K562 (cell line): ENCODE measurements around the gene APCDD1L.

Experiments
- ETS2 ChIP-seq: IDR thresholded peaks from 2 replicates; pipeline ENCODE4 v1.6.1; 2016; ENCODE audit warnings: borderline replicate concordance, missing genetic modification characterization, mild to moderate bottlenecking, moderate library complexity, missing compliant biosample characterization; ENCODE audit not compliant: poor library complexity, severe bottlenecking
- SREBF2 ChIP-seq: sonication (generic); formaldehyde crosslinking; IDR thresholded peaks from 2 replicates; pipeline ENCODE4 v1.4.0; 2020; ENCODE audit warnings: mild to moderate bottlenecking, missing genetic modification reagents
- TF ChIP-seq, protein P1 (sequence below): sonication (generic); formaldehyde crosslinking; IDR thresholded peaks from 2 replicates; pipeline ENCODE4 v1.8.0; 2022; ENCODE audit warnings: missing genetic modification reagents, mild to moderate bottlenecking, borderline replicate concordance

DNA sequence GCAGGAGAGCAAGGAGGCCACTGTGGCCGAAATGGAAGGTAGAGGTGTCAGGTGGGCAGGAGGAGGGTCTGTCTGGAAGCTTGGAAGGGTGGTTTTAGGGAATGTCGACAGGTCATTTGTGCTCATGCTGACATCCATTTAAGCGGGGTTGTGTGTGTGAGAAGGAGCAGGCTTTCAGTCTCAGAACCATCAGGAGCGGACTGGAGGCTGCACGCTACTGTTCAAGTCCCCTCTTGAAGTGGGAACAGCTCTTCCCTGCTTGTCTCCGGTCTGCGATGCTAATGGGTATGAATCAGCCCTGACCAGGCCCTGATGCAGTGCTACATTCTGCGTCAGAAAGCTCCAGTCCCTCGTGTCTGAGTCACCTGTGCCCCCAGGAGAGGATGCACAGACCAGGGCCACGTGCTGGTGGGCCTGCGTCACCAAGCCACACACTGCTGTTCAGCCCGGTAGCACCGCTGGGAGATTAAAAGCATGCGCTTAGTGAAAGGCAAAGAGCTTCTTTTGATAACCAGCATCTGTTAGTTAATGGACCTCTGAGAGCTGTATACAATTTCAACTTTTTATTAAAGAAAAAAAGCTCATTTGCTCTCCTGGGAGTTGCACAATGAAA, 58.0 kb downstream of the APCDD1L start:
- TF ChIP-seq SREBF2 (no peak), ETS2 (tag) (no peak)
- TF ChIP-seq, protein P1, sequence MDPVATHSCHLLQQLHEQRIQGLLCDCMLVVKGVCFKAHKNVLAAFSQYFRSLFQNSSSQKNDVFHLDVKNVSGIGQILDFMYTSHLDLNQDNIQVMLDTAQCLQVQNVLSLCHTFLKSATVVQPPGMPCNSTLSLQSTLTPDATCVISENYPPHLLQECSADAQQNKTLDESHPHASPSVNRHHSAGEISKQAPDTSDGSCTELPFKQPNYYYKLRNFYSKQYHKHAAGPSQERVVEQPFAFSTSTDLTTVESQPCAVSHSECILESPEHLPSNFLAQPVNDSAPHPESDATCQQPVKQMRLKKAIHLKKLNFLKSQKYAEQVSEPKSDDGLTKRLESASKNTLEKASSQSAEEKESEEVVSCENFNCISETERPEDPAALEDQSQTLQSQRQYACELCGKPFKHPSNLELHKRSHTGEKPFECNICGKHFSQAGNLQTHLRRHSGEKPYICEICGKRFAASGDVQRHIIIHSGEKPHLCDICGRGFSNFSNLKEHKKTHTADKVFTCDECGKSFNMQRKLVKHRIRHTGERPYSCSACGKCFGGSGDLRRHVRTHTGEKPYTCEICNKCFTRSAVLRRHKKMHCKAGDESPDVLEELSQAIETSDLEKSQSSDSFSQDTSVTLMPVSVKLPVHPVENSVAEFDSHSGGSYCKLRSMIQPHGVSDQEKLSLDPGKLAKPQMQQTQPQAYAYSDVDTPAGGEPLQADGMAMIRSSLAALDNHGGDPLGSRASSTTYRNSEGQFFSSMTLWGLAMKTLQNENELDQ (CRISPR knock-in tag), result no peak
